Osteoblast (primary cell): Measurements from ENCODE around the gene TTC3. TPM values are rescaled to one million over a fixed set of nuclear protein-coding genes. Genes with fewer than 3 reads are reported as not detected.

Source experiments
- DNase-seq: peaks from one replicate; pipeline ENCODE4 v3.0.0; 2011; ENCODE audit warnings: low spot score, mixed read lengths; ENCODE audit not compliant: insufficient read length; ENCODE audit errors: missing footprints
- H2AFZ ChIP-seq: 2 replicates; pipeline ENCODE4 v1.6.0; 2011; ENCODE audit warnings: mild to moderate bottlenecking, low read length
- H3K27ac ChIP-seq: 2 replicates; pipeline ENCODE4 v1.5.1; 2011; ENCODE audit warnings: mild to moderate bottlenecking, low read depth, low read length, moderate library complexity
- H3K27me3 ChIP-seq: 2 replicates; pipeline ENCODE4 v1.6.0; 2012; ENCODE audit warnings: mild to moderate bottlenecking, control low read depth, inconsistent platforms, low read length, moderate library complexity; ENCODE audit not compliant: insufficient read depth
- H3K36me3 ChIP-seq: 2 replicates; pipeline ENCODE4 v1.5.1; 2011; ENCODE audit warnings: mild to moderate bottlenecking, low read length, control low read depth, moderate library complexity; ENCODE audit not compliant: insufficient read depth
- H3K4me1 ChIP-seq: 2 replicates; pipeline ENCODE4 v1.5.1; 2011; ENCODE audit warnings: mild to moderate bottlenecking, low read length, control low read depth, moderate library complexity; ENCODE audit not compliant: insufficient read depth
- H3K4me2 ChIP-seq: 2 replicates; pipeline ENCODE4 v1.6.0; 2011; ENCODE audit warnings: mild to moderate bottlenecking, low read length; ENCODE audit not compliant: insufficient read depth
- H3K4me3 ChIP-seq: fragments of 200-600 bp; sonication (generic); 3 replicates; pipeline ENCODE4 v1.5.1; 2012; ENCODE audit warnings: mild to moderate bottlenecking, low read length, inconsistent platforms; ENCODE audit not compliant: insufficient read depth
- H3K79me2 ChIP-seq: 2 replicates; pipeline ENCODE4 v1.6.0; 2012; ENCODE audit warnings: mild to moderate bottlenecking, low read length, control low read depth, inconsistent platforms; ENCODE audit not compliant: insufficient read depth
- H3K9me3 ChIP-seq: 2 replicates; pipeline ENCODE4 v1.5.1; 2011; ENCODE audit warnings: low read depth, low read length, control low read depth
- H4K20me1 ChIP-seq: 2 replicates; pipeline ENCODE4 v1.6.0; 2012; ENCODE audit warnings: mild to moderate bottlenecking, low read length, control low read depth; ENCODE audit not compliant: insufficient read depth
- CTCF ChIP-seq: IDR thresholded peaks from 2 replicates; pipeline ENCODE4 v1.5.1; 2011; ENCODE audit warnings: mild to moderate bottlenecking, low read depth, low read length, moderate library complexity; ENCODE audit errors: extremely low read depth
- total RNA-seq: library from RNA; depleted of rRNA; stranded (reverse); fragments of >200 nt; gene quantifications from 2 replicates; pipeline ENCODE4 v1.2.3, GENCODE V29; 2012

TTC3 gene
- total RNA-seq, 1 donor = 364 TPM

- no peaks in the 10 kb centered on the region for H3K36me3 ChIP-seq
- H3K4me2 ChIP-seq = no peak overlapping the region
- no peak for TF ChIP-seq CTCF
- H3K27ac ChIP-seq = no peak overlapping the region
- no peak overlapping the region for H2AFZ ChIP-seq
- no peaks in the 10 kb centered on the region for H4K20me1 ChIP-seq
- H3K79me2 ChIP-seq = no peaks in the 10 kb centered on the region
- H3K27me3 ChIP-seq = peaks cover 9% of the 10 kb centered on the region
- no peaks in the 10 kb centered on the region for H3K9me3 ChIP-seq
- DNase-seq = peak; percentile 19
- H3K4me1 ChIP-seq = no peaks in the 10 kb centered on the region
- no peak overlapping the region for H3K4me3 ChIP-seq
Observed at GRCh38 chr21:37043818-37044217, 29.2 kb upstream of the TTC3 start.

GRCh38 chr21:37044643-37045042 lies 28.4 kb upstream of the TTC3 start:
- H3K4me1 ChIP-seq = no peaks in the 10 kb centered on the region
- TF ChIP-seq CTCF = no peak
- peaks cover 9% of the 10 kb centered on the region for H3K27me3 ChIP-seq
- no peak overlapping the region for H3K4me3 ChIP-seq
- H2AFZ ChIP-seq = no peak overlapping the region
- no peaks in the 10 kb centered on the region for H3K36me3 ChIP-seq
- no peak overlapping the region for H3K27ac ChIP-seq
- DNase-seq = peak; percentile 42
- no peaks in the 10 kb centered on the region for H4K20me1 ChIP-seq
- H3K9me3 ChIP-seq = no peaks in the 10 kb centered on the region
- H3K79me2 ChIP-seq = no peaks in the 10 kb centered on the region
- H3K4me2 ChIP-seq = no peak overlapping the region

GRCh38 chr21:37045149-37045548 lies 27.9 kb upstream of the TTC3 start:
- H4K20me1 ChIP-seq = no peaks in the 10 kb centered on the region
- no peak overlapping the region for H2AFZ ChIP-seq
- no peaks in the 10 kb centered on the region for H3K4me1 ChIP-seq
- no peak overlapping the region for H3K27ac ChIP-seq
- no peak for DNase-seq
- H3K27me3 ChIP-seq = peaks cover 9% of the 10 kb centered on the region
- H3K4me2 ChIP-seq = no peak overlapping the region
- TF ChIP-seq CTCF = no peak
- H3K79me2 ChIP-seq = no peaks in the 10 kb centered on the region
- no peak overlapping the region for H3K4me3 ChIP-seq
- no peaks in the 10 kb centered on the region for H3K9me3 ChIP-seq
- H3K36me3 ChIP-seq = no peaks in the 10 kb centered on the region

- H3K4me1 ChIP-seq = no peaks in the 10 kb centered on the region
- H3K27me3 ChIP-seq = peaks cover 12% of the 10 kb centered on the region
- H3K36me3 ChIP-seq = no peaks in the 10 kb centered on the region
- no peaks in the 10 kb centered on the region for H3K79me2 ChIP-seq
- H2AFZ ChIP-seq = no peak overlapping the region
- H3K4me3 ChIP-seq = no peak overlapping the region
- H4K20me1 ChIP-seq = no peaks in the 10 kb centered on the region
- H3K4me2 ChIP-seq = no peak overlapping the region
- H3K9me3 ChIP-seq = no peaks in the 10 kb centered on the region
- no peak for TF ChIP-seq CTCF
- DNase-seq = no peak
- no peak overlapping the region for H3K27ac ChIP-seq
Observed at GRCh38 chr21:37045556-37045955, 27.5 kb upstream of the TTC3 start.
